ENCODE measurements around the gene RBBP8NL.

DNA sequence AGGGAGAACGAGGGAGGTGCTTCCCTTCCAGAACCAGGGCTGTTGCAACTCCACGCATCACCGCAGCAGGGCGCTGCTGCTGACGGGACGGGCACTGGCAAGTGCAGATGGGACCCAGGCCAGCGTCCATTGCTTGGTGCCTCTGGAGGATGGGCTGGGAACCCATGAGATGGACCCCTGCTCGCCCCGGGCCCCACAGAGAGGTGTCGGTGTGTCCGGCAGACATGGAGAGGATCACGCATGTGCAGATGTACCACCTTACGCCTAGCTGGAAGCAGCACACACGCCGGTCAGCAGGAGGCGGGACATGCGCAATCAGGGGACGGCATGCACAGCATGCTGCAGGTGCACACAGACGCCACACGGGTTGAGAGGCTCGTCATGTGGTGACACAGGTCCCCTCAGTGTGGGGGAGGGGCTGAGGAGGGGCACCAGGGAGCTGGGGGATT, 26.0 kb downstream of the RBBP8NL start:
- TF ChIP-seq, protein P1, sequence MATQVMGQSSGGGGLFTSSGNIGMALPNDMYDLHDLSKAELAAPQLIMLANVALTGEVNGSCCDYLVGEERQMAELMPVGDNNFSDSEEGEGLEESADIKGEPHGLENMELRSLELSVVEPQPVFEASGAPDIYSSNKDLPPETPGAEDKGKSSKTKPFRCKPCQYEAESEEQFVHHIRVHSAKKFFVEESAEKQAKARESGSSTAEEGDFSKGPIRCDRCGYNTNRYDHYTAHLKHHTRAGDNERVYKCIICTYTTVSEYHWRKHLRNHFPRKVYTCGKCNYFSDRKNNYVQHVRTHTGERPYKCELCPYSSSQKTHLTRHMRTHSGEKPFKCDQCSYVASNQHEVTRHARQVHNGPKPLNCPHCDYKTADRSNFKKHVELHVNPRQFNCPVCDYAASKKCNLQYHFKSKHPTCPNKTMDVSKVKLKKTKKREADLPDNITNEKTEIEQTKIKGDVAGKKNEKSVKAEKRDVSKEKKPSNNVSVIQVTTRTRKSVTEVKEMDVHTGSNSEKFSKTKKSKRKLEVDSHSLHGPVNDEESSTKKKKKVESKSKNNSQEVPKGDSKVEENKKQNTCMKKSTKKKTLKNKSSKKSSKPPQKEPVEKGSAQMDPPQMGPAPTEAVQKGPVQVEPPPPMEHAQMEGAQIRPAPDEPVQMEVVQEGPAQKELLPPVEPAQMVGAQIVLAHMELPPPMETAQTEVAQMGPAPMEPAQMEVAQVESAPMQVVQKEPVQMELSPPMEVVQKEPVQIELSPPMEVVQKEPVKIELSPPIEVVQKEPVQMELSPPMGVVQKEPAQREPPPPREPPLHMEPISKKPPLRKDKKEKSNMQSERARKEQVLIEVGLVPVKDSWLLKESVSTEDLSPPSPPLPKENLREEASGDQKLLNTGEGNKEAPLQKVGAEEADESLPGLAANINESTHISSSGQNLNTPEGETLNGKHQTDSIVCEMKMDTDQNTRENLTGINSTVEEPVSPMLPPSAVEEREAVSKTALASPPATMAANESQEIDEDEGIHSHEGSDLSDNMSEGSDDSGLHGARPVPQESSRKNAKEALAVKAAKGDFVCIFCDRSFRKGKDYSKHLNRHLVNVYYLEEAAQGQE (IDR thresholded peaks at IDR 0.05; ENCODE audit: insufficient read depth in 1 of 2, low read depth in 2 of 2, low read length in 1 of 2) = no peak
- TF ChIP-seq, protein P2, sequence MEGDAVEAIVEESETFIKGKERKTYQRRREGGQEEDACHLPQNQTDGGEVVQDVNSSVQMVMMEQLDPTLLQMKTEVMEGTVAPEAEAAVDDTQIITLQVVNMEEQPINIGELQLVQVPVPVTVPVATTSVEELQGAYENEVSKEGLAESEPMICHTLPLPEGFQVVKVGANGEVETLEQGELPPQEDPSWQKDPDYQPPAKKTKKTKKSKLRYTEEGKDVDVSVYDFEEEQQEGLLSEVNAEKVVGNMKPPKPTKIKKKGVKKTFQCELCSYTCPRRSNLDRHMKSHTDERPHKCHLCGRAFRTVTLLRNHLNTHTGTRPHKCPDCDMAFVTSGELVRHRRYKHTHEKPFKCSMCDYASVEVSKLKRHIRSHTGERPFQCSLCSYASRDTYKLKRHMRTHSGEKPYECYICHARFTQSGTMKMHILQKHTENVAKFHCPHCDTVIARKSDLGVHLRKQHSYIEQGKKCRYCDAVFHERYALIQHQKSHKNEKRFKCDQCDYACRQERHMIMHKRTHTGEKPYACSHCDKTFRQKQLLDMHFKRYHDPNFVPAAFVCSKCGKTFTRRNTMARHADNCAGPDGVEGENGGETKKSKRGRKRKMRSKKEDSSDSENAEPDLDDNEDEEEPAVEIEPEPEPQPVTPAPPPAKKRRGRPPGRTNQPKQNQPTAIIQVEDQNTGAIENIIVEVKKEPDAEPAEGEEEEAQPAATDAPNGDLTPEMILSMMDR (IDR thresholded peaks at IDR 0.05) = no peak; the same call in 1 of the 2 replicates
- TF ChIP-seq SIN3A (IDR thresholded peaks at IDR 0.05; ENCODE audit: borderline replicate concordance, insufficient read depth, low read depth, low read length) = no peak
- TF ChIP-seq POLR2AphosphoS5 (IDR thresholded peaks at IDR 0.05; ENCODE audit: low read depth, low read length) = no peak
- no peak for TF ChIP-seq TCF7L2 (IDR thresholded peaks at IDR 0.05; ENCODE audit: low read depth, low read length)
